Stimulated activated CD8-positive, alpha-beta memory T cell treated with anti-CD3 and anti-CD28 coated beads, Interleukin-7, amount 100 ng/mL, for 1 hour (primary cell): ENCODE measurements around the gene ARHGEF16.

Experiments used
- DNase-seq, 2 donors: peaks; one replicate each; pipeline ENCODE4 v3.0.0-alpha.2; 2020; ENCODE audit warnings: low read depth in 2 of 2

The ARHGEF16 gene

GRCh38 chr1:3468236-3469103, 14.0 kb downstream of the ARHGEF16 start:
- DNase-seq, result no peak

DNA sequence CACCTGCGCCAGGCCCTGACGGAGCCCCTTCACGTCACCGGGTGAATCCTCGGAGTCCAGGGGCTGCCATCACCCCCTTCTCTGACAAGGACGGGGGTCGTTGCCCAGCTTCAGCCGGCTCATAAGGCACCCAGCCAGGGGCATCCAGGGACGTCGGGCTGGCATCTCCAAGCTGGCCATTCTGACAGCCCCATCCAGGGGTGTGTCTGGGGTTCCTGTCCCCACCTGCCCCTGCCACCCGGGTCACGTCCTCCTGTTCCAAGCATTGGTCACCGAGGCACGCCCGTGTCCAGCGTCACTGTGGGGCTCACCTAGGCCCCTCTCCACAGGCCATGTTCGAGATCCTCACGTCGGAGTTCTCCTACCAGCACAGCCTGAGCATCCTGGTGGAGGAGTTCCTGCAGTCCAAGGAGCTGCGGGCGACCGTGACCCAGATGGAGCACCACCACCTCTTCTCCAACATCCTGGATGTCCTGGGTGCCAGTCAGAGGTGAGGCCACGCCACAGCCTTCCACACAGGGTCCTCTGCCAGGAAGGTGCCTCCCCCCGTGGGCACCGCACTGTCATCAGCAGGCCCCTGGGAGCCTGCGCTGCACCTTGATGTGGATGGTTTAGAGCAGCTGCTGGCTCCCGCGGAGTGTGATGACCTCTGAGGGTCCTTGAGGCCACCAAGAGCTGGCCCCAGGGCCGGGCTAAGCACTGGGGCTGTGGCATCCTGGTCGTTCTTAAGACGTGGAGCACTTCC, 14.8 kb downstream of the ARHGEF16 start:
- no peak for DNase-seq

- DNase-seq, result no peak
Measured at GRCh38 chr1:3469849-3470649, 15.6 kb downstream of the ARHGEF16 start.

- DNase-seq, result no peak
Measured at GRCh38 chr1:3470650-3471355, 16.3 kb downstream of the ARHGEF16 start.

DNA sequence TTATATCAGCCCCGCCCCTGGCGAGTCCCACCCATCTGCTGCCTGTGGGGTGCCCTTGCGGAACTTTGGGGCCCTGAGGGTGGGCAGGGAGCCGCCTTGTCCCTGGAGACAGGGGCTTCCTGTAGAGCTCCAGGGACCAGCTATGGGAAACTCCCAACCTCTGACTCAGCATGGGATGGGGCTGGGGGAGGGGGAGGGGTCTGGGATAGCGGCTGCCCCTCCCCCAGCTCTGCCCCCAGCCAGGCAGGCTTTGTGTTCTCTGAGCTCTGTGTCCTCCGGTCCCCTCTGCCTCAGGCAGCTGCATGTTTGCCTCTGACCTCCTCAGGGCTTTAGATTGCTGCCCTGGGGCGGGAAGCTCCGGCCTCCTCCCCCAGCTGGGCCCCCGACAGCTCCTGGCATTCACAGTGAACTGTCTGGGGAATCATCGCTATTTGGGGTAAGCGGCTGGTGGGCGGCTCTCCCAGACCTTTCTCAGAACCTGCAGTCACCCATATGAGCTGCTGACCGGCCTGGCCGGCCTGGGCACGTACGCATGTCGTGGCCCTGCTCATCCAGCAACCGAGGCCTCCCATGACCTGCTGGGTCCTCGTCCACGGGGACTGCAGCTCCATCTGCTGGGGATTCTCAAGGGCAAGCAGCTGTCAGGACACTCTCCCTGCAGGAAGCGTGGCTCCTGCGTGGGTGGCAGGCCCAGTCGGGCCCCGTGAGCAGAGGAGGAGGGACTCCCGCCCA, 17.1 kb downstream of the ARHGEF16 start:
- no peak for DNase-seq

DNA sequence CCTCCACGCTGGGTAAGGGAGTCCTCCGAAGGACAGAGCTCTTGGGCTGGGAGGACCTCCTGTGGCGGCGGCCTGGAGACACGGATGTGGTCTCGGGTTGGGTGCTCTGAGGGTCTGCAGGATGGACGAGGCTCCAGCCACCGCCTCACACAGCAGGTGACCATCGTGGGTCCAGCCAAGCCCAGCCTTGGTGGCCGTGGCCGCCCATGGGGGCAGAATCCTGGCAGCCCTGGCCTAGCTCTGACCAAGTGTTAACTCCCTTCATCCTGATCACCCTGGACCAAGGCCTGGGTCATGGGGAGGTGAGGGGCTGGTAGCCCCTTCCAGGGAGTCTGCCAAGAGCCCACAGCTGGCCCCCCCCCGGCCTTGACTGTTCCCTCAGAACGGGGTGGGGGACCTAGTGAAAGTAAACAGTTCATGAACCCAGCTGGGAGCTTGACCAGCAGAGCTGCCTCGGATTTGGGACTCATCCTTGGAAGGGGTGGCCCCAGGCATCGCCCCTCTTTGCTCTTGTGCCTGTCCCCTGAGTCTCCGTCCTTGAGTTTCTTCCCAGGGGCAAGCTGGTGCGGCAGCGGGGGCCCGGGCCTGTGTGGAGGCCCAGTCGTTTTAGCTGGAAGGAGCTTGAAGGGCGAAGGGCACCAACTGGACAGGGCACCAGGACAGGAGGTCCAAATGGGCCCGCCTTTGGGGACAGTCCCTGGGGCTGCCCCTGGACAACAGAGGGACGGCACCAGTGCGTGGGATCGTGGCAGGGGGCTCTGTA, 17.8 kb downstream of the ARHGEF16 start:
- DNase-seq, result no peak

- DNase-seq, result no peak
Measured at GRCh38 chr1:3472906-3473305, 18.4 kb downstream of the ARHGEF16 start.

GRCh38 chr1:3473381-3473844, 18.9 kb downstream of the ARHGEF16 start:
- no peak for DNase-seq

DNA sequence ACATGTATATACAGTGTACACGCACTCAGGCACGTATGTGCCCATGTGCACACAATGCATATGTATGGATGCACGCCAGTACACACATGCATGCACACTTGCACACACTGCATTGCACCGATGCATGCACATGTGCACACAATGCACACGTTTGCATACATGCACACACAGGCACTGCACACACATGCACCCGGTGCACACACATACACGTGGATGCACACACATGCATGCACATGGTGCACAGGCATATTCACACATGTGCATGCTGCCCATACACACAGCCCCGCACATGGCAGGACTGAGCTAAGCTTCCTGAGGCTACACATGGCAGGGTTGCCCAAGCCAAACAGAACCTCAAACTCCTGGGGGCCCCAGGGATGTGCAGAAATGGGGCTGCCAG, 19.6 kb downstream of the ARHGEF16 start:
- no peak for DNase-seq

GRCh38 chr1:3474421-3474820, 20.0 kb downstream of the ARHGEF16 start:
- DNase-seq, result no peak

GRCh38 chr1:3475839-3476573, 21.5 kb downstream of the ARHGEF16 start:
- no peak for DNase-seq

- no peak for DNase-seq
Measured at GRCh38 chr1:3476666-3477065, 22.2 kb downstream of the ARHGEF16 start.

DNA sequence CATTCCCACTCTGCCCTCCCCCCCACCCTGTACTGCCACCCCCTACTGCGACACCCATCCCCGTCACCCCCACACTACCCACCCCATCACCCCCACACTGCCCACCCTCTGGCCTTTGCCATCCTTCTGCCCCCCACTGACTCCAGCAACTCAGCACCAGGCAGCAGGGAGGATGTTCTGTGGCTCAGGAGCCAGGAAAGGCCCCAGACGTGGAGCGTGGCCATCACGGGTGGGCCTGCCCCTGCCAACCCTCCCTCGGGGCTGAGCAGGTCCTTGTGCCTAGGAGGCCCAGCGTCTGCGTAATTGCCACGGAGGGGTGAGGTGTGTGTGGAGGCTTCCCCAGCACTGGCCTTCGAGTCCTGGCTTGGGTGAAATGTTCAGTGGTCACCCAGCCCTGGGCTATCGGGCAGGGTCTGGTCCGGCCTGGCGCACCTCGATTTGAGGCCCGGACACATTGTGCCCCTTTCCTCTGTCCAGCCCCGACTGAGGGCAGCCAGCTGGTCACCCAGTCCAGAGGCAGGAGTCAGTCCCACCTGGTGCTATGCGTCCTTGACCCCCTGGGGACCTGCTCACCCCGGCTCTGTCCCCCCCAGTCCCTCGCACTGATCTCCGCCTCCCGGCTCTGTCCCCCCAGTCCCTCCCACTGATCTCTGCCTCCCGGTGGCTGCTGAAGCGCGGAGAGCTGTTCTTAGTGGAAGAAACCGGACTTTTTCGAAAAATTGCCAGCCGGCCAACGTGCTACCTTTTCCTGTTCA, 23.0 kb downstream of the ARHGEF16 start:
- no peak for DNase-seq

DNA sequence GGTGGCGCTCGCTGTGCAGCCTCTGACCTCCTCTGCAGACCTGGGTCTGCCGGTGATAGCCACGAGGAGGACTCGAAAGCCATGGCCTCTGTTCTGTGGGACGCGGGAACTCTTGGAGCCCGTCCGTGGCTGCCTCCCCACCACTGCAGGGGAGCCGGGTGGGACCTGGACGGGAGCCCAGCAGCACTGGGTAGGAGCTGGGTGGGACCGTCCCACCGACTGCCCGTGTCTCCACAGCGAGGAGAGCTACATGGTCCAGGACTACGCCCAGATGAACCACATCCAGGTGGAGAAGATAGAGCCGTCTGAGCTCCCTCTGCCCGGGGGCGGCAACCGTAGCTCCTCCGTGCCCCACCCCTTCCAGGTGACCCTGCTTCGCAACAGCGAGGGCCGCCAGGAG, 23.7 kb downstream of the ARHGEF16 start:
- no peak for DNase-seq

- no peak for DNase-seq
Measured at GRCh38 chr1:3479511-3480368, 25.3 kb downstream of the ARHGEF16 start.

DNA sequence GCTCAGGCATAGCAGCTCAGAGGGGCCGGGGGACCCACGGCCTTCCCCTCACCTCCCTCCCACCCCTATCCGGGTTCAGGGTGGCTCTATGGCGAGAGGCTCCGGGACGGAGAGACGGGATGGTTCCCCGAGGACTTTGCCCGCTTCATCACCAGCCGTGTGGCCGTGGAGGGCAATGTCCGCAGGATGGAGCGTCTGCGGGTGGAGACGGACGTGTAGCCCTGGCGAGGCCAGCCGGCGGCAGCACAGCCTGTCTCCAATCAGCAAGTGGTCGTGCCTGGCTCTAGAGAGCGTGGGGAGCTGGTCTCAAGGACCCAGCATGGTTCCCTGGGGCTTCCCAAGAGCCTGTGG, 25.9 kb downstream of the ARHGEF16 start:
- no peak for DNase-seq

GRCh38 chr1:3481046-3481445, 26.6 kb downstream of the ARHGEF16 start:
- DNase-seq, result no peak
